ENCODE measurements around the gene OR6A2. TPM values are rescaled to one million over a fixed set of nuclear protein-coding genes. Genes with fewer than 3 reads are reported as not detected.

OR6A2 gene
- total RNA-seq, 1 donor from 2014 or later, result not detected

DNA sequence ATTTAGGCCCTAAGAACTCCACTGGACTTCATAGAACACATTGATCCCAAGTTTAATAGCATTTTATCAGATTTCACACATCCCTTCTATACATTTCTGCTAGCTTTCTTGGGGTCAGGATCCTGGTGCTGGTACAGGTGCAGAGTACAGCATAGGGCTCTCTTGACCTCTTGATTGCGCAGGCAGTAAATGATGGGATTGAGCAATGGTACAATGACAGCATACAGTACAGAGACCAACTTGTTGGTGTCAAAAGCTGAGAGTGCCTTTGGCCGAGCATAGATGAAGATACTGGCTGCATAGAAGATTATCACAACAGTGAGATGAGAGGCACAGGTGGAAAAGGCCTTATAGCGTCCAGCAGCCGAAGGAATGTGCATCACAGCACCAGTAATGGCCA is 4.8 kb downstream of the OR6A2 start:
- no peaks in the 10 kb centered on the region for H3K4me1 ChIP-seq
- TF ChIP-seq, protein P1, sequence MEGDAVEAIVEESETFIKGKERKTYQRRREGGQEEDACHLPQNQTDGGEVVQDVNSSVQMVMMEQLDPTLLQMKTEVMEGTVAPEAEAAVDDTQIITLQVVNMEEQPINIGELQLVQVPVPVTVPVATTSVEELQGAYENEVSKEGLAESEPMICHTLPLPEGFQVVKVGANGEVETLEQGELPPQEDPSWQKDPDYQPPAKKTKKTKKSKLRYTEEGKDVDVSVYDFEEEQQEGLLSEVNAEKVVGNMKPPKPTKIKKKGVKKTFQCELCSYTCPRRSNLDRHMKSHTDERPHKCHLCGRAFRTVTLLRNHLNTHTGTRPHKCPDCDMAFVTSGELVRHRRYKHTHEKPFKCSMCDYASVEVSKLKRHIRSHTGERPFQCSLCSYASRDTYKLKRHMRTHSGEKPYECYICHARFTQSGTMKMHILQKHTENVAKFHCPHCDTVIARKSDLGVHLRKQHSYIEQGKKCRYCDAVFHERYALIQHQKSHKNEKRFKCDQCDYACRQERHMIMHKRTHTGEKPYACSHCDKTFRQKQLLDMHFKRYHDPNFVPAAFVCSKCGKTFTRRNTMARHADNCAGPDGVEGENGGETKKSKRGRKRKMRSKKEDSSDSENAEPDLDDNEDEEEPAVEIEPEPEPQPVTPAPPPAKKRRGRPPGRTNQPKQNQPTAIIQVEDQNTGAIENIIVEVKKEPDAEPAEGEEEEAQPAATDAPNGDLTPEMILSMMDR (IDR thresholded peaks at IDR 0.05), result no peak
- TF ChIP-seq POLR2AphosphoS5 (IDR thresholded peaks at IDR 0.05; ENCODE audit: insufficient read depth in 1 of 2, low read depth in 1 of 2) (no peak), POLR2A (IDR thresholded peaks at IDR 0.05) (no peak)
- intact Hi-C loops (cut with DNase I), result no loop called here

DNA sequence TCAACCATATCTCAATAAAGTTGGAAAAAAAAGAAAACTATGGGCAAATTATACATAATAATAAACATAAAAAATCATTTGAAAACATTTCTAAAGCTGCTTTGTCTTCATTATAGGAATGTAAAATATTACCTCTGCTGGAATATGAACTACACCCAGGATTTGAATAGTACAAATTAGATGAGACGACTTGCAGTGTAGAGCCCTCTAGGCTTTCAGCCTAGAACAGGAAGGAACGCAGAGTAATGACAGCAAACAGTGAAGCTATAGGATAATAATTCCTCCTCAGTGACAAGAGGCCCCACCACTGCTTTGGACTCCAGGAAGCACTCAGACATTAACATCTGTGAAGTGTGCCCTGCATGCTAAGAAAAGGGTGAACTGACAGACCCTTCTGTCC is 8.9 kb downstream of the OR6A2 start:
- H3K27me3 ChIP-seq, result no peaks in the 10 kb centered on the region
- intact Hi-C loops (cut with DNase I), result no loop called here
- no peak for DNase-seq (ENCODE audit: extremely low spot score in 2 of 2)
- H3K4me3 ChIP-seq, result no peak overlapping the region
- H3K27ac ChIP-seq, result no peak overlapping the region
- TF ChIP-seq, protein P1 (IDR thresholded peaks at IDR 0.05), result no peak
- TF ChIP-seq POLR2AphosphoS5 (IDR thresholded peaks at IDR 0.05; ENCODE audit: insufficient read depth in 1 of 2, low read depth in 1 of 2) (no peak), POLR2A (IDR thresholded peaks at IDR 0.05) (no peak)
- H3K36me3 ChIP-seq, result no peaks in the 10 kb centered on the region
- no peaks in the 10 kb centered on the region for H3K4me1 ChIP-seq
- no peaks in the 10 kb centered on the region for H3K9me3 ChIP-seq

More for the DNA sequence above, 4.8 kb downstream of the OR6A2 start:
- no peak overlapping the region for H3K4me3 ChIP-seq
- H3K36me3 ChIP-seq, result no peaks in the 10 kb centered on the region
- DNase-seq (ENCODE audit: extremely low spot score in 2 of 2), result no peak
- H3K27ac ChIP-seq, result no peak overlapping the region
- H3K9me3 ChIP-seq, result no peaks in the 10 kb centered on the region
- no peaks in the 10 kb centered on the region for H3K27me3 ChIP-seq

DNA sequence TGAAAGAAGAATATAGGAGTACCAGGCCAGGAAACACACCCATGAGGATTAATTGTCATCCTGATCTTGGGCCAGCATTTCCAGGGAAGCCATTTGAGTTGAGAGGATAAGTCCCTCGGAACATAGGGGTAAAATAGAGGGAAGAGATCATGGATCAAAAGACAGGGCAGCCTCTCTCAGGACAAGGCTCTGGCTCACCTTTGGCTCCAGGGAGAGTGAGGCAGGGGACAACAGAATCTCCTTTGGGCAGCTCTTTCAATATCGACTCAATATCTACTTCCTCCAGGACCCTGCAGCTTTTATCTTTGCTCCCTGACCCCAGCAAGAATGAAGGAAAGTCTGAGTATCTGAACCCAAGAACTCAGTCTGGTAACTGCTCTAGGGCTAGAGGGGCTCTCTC is 16.8 kb downstream of the OR6A2 start, which contains the start of gene OR2AG1:
OR2AG1 (plus strand) TSS at position 301 of the 400 bp plus-strand sequence. CDS start 2,018 bp downstream, outside the sequence.
- DNase-seq (ENCODE audit: extremely low spot score in 2 of 2), result no peak
- no peaks in the 10 kb centered on the region for H3K4me1 ChIP-seq
- H3K36me3 ChIP-seq, result no peaks in the 10 kb centered on the region
- H3K27me3 ChIP-seq, result no peaks in the 10 kb centered on the region
- no peak within 1 kb of the TSS for H3K4me3 ChIP-seq
- intact Hi-C loops (cut with DNase I), result no loop called here
- TF ChIP-seq, protein P1 (IDR thresholded peaks at IDR 0.05), result no peak
- TF ChIP-seq POLR2AphosphoS5 (IDR thresholded peaks at IDR 0.05; ENCODE audit: insufficient read depth in 1 of 2, low read depth in 1 of 2) (no peak), POLR2A (IDR thresholded peaks at IDR 0.05) (no peak)
- H3K27ac ChIP-seq, result no peak within 1 kb of the TSS
- no peaks in the 10 kb centered on the region for H3K9me3 ChIP-seq

DNA sequence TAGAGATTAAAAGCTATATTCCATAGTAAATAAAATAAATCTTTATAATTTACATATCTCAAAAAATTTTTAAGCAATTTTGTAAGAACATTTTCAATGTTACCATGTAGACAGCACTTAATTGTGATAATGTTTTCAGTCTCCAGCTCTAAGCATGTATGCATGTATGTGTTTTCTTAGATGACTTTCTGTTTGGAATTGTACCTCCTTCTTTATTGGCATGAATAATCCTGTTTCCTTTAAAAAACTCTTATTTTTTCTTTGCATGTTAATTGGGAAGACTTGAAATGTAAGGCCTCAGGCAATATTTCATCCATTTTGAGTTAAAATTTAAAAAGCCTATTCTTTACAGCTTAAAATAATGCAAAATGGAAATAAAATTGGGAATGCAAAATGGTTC is 18.7 kb downstream of the OR6A2 start:
- H3K36me3 ChIP-seq, result no peaks in the 10 kb centered on the region
- H3K9me3 ChIP-seq, result no peaks in the 10 kb centered on the region
- H3K27me3 ChIP-seq, result no peaks in the 10 kb centered on the region
- H3K4me3 ChIP-seq, result no peak overlapping the region
- no peaks in the 10 kb centered on the region for H3K4me1 ChIP-seq
- no peak for DNase-seq (ENCODE audit: extremely low spot score in 2 of 2)
- TF ChIP-seq POLR2A (IDR thresholded peaks at IDR 0.05) (no peak), POLR2AphosphoS5 (IDR thresholded peaks at IDR 0.05; ENCODE audit: insufficient read depth in 1 of 2, low read depth in 1 of 2) (no peak)
- H3K27ac ChIP-seq, result no peak overlapping the region
- intact Hi-C loops (cut with DNase I), result no loop called here

DNA sequence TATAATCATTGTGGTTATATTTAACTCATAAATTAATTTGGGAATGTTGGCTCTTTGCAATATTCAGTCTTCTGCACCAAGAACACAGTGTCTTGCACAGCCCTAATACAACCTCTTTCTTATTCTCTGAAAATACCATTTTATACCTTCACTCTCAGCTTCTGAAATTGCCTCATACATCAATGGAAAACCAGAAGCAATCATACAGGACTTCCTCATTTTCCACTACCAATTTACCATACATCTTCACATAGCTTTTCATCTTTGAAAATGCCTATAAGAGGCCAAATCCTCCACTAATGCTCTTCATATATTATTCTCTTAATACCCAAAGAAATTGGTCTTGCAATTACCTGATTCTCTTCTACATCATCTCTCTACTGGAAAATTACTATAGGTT is 21.0 kb downstream of the OR6A2 start:
- Histone ChIP-seq H3K4me3 (no peak overlapping the region), H3K36me3 (no peaks in the 10 kb centered on the region), H3K9me3 (no peaks in the 10 kb centered on the region), H3K27ac (no peak overlapping the region), H3K27me3 (no peaks in the 10 kb centered on the region), H3K4me1 (no peaks in the 10 kb centered on the region)
- DNase-seq (ENCODE audit: extremely low spot score in 2 of 2), result no peak
- TF ChIP-seq, protein P1 (IDR thresholded peaks at IDR 0.05), result no peak
- TF ChIP-seq POLR2A (IDR thresholded peaks at IDR 0.05), result no peak
- TF ChIP-seq POLR2AphosphoS5 (IDR thresholded peaks at IDR 0.05; ENCODE audit: insufficient read depth in 1 of 2, low read depth in 1 of 2), result no peak
- intact Hi-C loops (cut with DNase I), result no loop called here

All from vagina (tissue), 2 donors.